H1 (cell line): ENCODE results near the gene PC. TPM values are rescaled to one million over a fixed set of nuclear protein-coding genes. Genes with fewer than 3 reads are reported as not detected.

Source experiments
- CTCF ChIA-PET: fragments of 300-600 bp; sonication (Branson Sonifier 250); formaldehyde crosslinking; loops from one replicate; lab custom pipeline; 2021; ENCODE audit not compliant: partially characterized antibody; lab: Charles Lee
- POLR2A ChIA-PET: fragments of 300-600 bp; sonication (Branson Sonifier 250); formaldehyde crosslinking; loops from one replicate; lab custom pipeline; 2021; ENCODE audit warnings: inconsistent platforms; ENCODE audit not compliant: partially characterized antibody; lab: Charles Lee
- DNase-seq, 2 experiments: peaks; one replicate each; pipeline versions ENCODE4 v3.0.0 to v3.0.0-alpha.2; 2010 to 2022; ENCODE audit warnings: low spot score in 2 of 2, low read depth in 1 of 2, mixed read lengths in 1 of 2
- FAIRE-seq: peaks from 2 replicates; lab custom pipeline; 2011; peaks lifted over from hg19 to GRCh38; lab: Jason Lieb, UNC
- H2AFZ ChIP-seq: 2 replicates; pipeline ENCODE4 v1.8.1; 2012; ENCODE audit warnings: low read length, inconsistent platforms
- H2AK5ac ChIP-seq: 2 replicates; pipeline ENCODE4 v1.6.1; 2013; ENCODE audit warnings: low read depth, low read length
- H2BK120ac ChIP-seq: replicated peaks from 2 replicates; pipeline ENCODE3; 2013; ENCODE audit warnings: low read depth, low read length, inconsistent platforms
- H2BK12ac ChIP-seq: 2 replicates; pipeline ENCODE4 v1.6.1; 2013; ENCODE audit warnings: low read depth, low read length
- H2BK15ac ChIP-seq: 2 replicates; pipeline ENCODE4 v1.6.1; 2013; ENCODE audit warnings: low read length
- H2BK20ac ChIP-seq: 2 replicates; pipeline ENCODE4 v1.6.1; 2013; ENCODE audit warnings: low read length
- H2BK5ac ChIP-seq: 2 replicates; pipeline ENCODE4 v1.6.1; 2013; ENCODE audit warnings: low read depth, low read length
- H3K14ac ChIP-seq: 2 replicates; pipeline ENCODE4 v1.6.1; 2013; ENCODE audit warnings: inconsistent platforms; ENCODE audit not compliant: insufficient read length
- H3K18ac ChIP-seq: 2 replicates; pipeline ENCODE4 v1.6.1; 2013; ENCODE audit warnings: low read length; ENCODE audit errors: extremely low read depth
- H3K23ac ChIP-seq: 2 replicates; pipeline ENCODE4 v1.6.1; 2013; ENCODE audit warnings: inconsistent platforms; ENCODE audit not compliant: insufficient read length
- H3K23me2 ChIP-seq: 2 replicates; pipeline ENCODE4 v1.6.1; 2013; ENCODE audit warnings: low read depth, low read length
- H3K27ac ChIP-seq: 2 replicates; pipeline ENCODE4 v1.6.1; 2011; ENCODE audit warnings: low read depth, low read length, inconsistent platforms
- H3K27me3 ChIP-seq, 4 experiments: replicated peaks in 1 of 4; 1 replicate in 1 of 4; 2 replicates in 3 of 4; pipeline versions ENCODE4 v1.6.1 to v1.8.1; 2011 to 2013; ENCODE audit warnings: low read length in 3 of 4, mild to moderate bottlenecking in 3 of 4, inconsistent platforms in 2 of 4, mixed read lengths in 2 of 4, moderate library complexity in 1 of 4; ENCODE audit not compliant: control insufficient read depth in 3 of 4, insufficient read depth in 3 of 4; ENCODE audit errors: extremely low read depth in 1 of 4
- H3K36me3 ChIP-seq, 4 experiments: 2 replicates each; pipeline versions ENCODE4 v1.6.1 to v1.8.1; 2011 to 2013; ENCODE audit warnings: mild to moderate bottlenecking in 4 of 4, low read length in 3 of 4, moderate library complexity in 2 of 4, control low read depth in 1 of 4, inconsistent platforms in 1 of 4; ENCODE audit not compliant: insufficient read depth in 4 of 4, control insufficient read depth in 2 of 4
- H3K4ac ChIP-seq: replicated peaks from 2 replicates; pipeline ENCODE3; 2013; ENCODE audit warnings: low read length, low read depth, mixed read lengths, inconsistent platforms; ENCODE audit not compliant: insufficient read length
- H3K4me1 ChIP-seq, 4 experiments: replicated peaks in 1 of 4; 1 replicate in 1 of 4; 2 replicates in 3 of 4; pipeline versions ENCODE4 v1.6.1 to v1.8.1; 2011 to 2013; ENCODE audit warnings: low read length in 3 of 4, inconsistent platforms in 2 of 4, mixed read lengths in 1 of 4; ENCODE audit not compliant: insufficient read depth in 4 of 4, control insufficient read depth in 3 of 4
- H3K4me2 ChIP-seq, 2 experiments: 2 replicates each; pipeline versions ENCODE4 v1.6.1 to v1.8.1; 2011 to 2013; ENCODE audit warnings: low read depth in 2 of 2, low read length in 2 of 2, control low read depth in 1 of 2, inconsistent platforms in 1 of 2, mild to moderate bottlenecking in 1 of 2; ENCODE audit not compliant: insufficient read depth in 1 of 2
- H3K4me3 ChIP-seq, 4 experiments: fragments of 200-600, 300-600 bp in 1 of 4; sonication (generic), shearing (Covaris generic), sonication (Bioruptor Twin) in 1 of 4; 2 replicates each; pipeline versions ENCODE4 v1.5.1 to v1.8.1; 2011 to 2016; ENCODE audit warnings: low read length in 4 of 4, low read depth in 3 of 4, control low read depth in 2 of 4, inconsistent platforms in 2 of 4, mild to moderate bottlenecking in 2 of 4, mixed read lengths in 1 of 4, moderate library complexity in 1 of 4; ENCODE audit not compliant: insufficient read depth in 2 of 4; ENCODE audit errors: extremely low read depth in 1 of 4
- H3K56ac ChIP-seq: replicated peaks from 2 replicates; pipeline ENCODE3; 2013; ENCODE audit warnings: low read depth, mild to moderate bottlenecking, mixed read lengths, low read length, inconsistent platforms; ENCODE audit not compliant: insufficient read length
- H3K79me1 ChIP-seq: 2 replicates; pipeline ENCODE4 v1.6.1; 2013; ENCODE audit warnings: low read depth, low read length, control low read depth
- H3K79me2 ChIP-seq, 2 experiments: 2 replicates each; pipeline versions ENCODE4 v1.6.1 to v1.8.1; 2012 to 2013; ENCODE audit warnings: low read length in 2 of 2, mild to moderate bottlenecking in 2 of 2, inconsistent platforms in 1 of 2; ENCODE audit not compliant: insufficient read depth in 2 of 2, control insufficient read depth in 1 of 2
- H3K9ac ChIP-seq, 4 experiments: replicated peaks in 1 of 4; 1 replicate in 1 of 4; 2 replicates in 3 of 4; pipeline versions ENCODE4 v1.6.1 to v1.8.1; 2011 to 2013; ENCODE audit warnings: low read depth in 3 of 4, low read length in 3 of 4, control low read depth in 2 of 4, mild to moderate bottlenecking in 2 of 4, moderate library complexity in 2 of 4, inconsistent platforms in 1 of 4; ENCODE audit errors: extremely low read depth in 1 of 4
- H3K9me3 ChIP-seq, 2 experiments: 2 replicates each; pipeline versions ENCODE4 v1.6.1 to v1.8.1; 2012 to 2013; ENCODE audit warnings: mild to moderate bottlenecking in 2 of 2, moderate library complexity in 2 of 2, control low read depth in 1 of 2, inconsistent platforms in 1 of 2, low read depth in 1 of 2, low read length in 1 of 2, mixed read lengths in 1 of 2; ENCODE audit not compliant: insufficient read depth in 2 of 2
- H4K20me1 ChIP-seq, 2 experiments: replicated peaks in 1 of 2; 2 replicates each; pipeline versions ENCODE3 to v1.8.1; 2011 to 2013; ENCODE audit warnings: inconsistent platforms in 2 of 2, low read length in 2 of 2, mild to moderate bottlenecking in 1 of 2; ENCODE audit not compliant: insufficient read depth in 2 of 2, control insufficient read depth in 1 of 2
- H4K5ac ChIP-seq: 2 replicates; pipeline ENCODE4 v1.6.1; 2013; ENCODE audit warnings: low read length, low read depth, mixed read lengths, inconsistent platforms; ENCODE audit not compliant: insufficient read length
- H4K8ac ChIP-seq: 2 replicates; pipeline ENCODE4 v1.8.0; 2013; ENCODE audit warnings: mild to moderate bottlenecking, moderate library complexity, low read length, inconsistent platforms; ENCODE audit not compliant: insufficient read depth; ENCODE audit errors: extremely low read depth
- H4K91ac ChIP-seq: replicated peaks from 2 replicates; pipeline ENCODE3; 2013; ENCODE audit warnings: low read length, mixed read lengths, inconsistent platforms; ENCODE audit not compliant: insufficient read length
- CBX8 ChIP-seq: fragments of 300-800, 300-1000 bp; sonication (generic); IDR thresholded peaks from 2 replicates; pipeline ENCODE4 v1.7.1; 2016; ENCODE audit warnings: low read depth, low read length, borderline replicate concordance
- CHD2 ChIP-seq: IDR thresholded peaks from 2 replicates; pipeline ENCODE4 v1.6.1; 2012; ENCODE audit warnings: low read length, improper control_type of control experiment
- FOSL1 ChIP-seq: IDR thresholded peaks from 2 replicates; pipeline ENCODE4 v1.6.1; 2011; ENCODE audit warnings: mild to moderate bottlenecking, low read depth, low read length, moderate library complexity; ENCODE audit not compliant: insufficient read depth
- GABPA ChIP-seq: IDR thresholded peaks from 2 replicates; pipeline ENCODE4 v1.6.1; 2011; ENCODE audit warnings: mild to moderate bottlenecking, low read length, moderate library complexity, borderline replicate concordance; ENCODE audit not compliant: insufficient read depth
- HDAC6 ChIP-seq: IDR thresholded peaks from one replicate; pipeline ENCODE4 v1.7.1; 2012; ENCODE audit warnings: low read depth, mild to moderate bottlenecking, inconsistent platforms, low read length, moderate library complexity
- NRF1 ChIP-seq: IDR thresholded peaks from 2 replicates; pipeline ENCODE4 v1.6.1; 2011; ENCODE audit warnings: mild to moderate bottlenecking, low read depth, low read length, improper control_type of control experiment
- RFX5 ChIP-seq: IDR thresholded peaks from 2 replicates; pipeline ENCODE4 v1.6.1; 2011; ENCODE audit warnings: low read depth, low read length, improper control_type of control experiment, borderline replicate concordance
- RNF2 ChIP-seq: fragments of 200-900, 300-1000 bp; sonication (generic); IDR thresholded peaks from 2 replicates; pipeline ENCODE4 v1.7.1; 2016; ENCODE audit warnings: borderline replicate concordance, low read depth, mild to moderate bottlenecking, antibody characterized with exemption, low read length; ENCODE audit not compliant: poor library complexity, severe bottlenecking; ENCODE audit errors: missing control alignments
- RXRA ChIP-seq: IDR thresholded peaks from 2 replicates; pipeline ENCODE4 v1.6.1; 2011; ENCODE audit warnings: low read depth, mild to moderate bottlenecking, low read length, moderate library complexity; ENCODE audit not compliant: insufficient read depth
- SIN3A ChIP-seq, 2 experiments: IDR thresholded peaks in 1 of 2; conservative IDR thresholded peaks in 1 of 2; 2 replicates each; pipeline ENCODE4 v1.6.1; 2011 to 2012; ENCODE audit warnings: low read length in 2 of 2, improper control_type of control experiment in 1 of 2, low read depth in 1 of 2, mild to moderate bottlenecking in 1 of 2
- SP1 ChIP-seq: IDR thresholded peaks from 2 replicates; pipeline ENCODE4 v1.6.1; 2011; ENCODE audit warnings: low read depth, low read length
- SP4 ChIP-seq: IDR thresholded peaks from 2 replicates; pipeline ENCODE4 v1.6.1; 2012; ENCODE audit warnings: low read length, inconsistent platforms
- WGBS, 2 experiments: shearing (Covaris generic) in 1 of 2; methylation state at CpG; one replicate each; pipeline versions ENCODE4 v1.1.6 to v1.1.7; 2013 to 2015; ENCODE audit warnings: low lambda C conversion rate in 2 of 2, mixed read lengths in 2 of 2, inconsistent platforms in 1 of 2, low coverage in 1 of 2, missing lambda C conversion rate in 1 of 2; ENCODE audit not compliant: insufficient replicate concordance in 2 of 2, insufficient coverage in 1 of 2, insufficient read length in 1 of 2; ENCODE audit errors: extremely low coverage in 1 of 2, missing lambda C conversion rate in 1 of 2; 5-methylcytosine and 5-hydroxymethylcytosine counted together
- polyA plus RNA-seq, 7 experiments: library from polyadenylated mRNA; depleted of rRNA in 3 of 7; stranded (reverse) in 5 of 7; unstranded in 2 of 7; fragments of >200 nt in 5 of 7; fragments of 200-250 nt in 2 of 7; gene quantifications; 1 replicate in 5 of 7; 2 replicates in 1 of 7; 4 replicates in 1 of 7; pipeline versions ENCODE4 v1.2.1 to v1.2.3, GENCODE V29; 2011 to 2013; ENCODE audit warnings: missing spikeins in 2 of 7, mixed read lengths in 2 of 7
- total RNA-seq: library from RNA; stranded (reverse); fragmentation: NEBNext Ultra II Directional; extraction: Animal tissue kit (Norgen Biotek cat#: 25700); gene quantifications from 2 replicates; pipeline ENCODE4 v1.2.1, GENCODE V29; 2021

Gene PC
- total and polyA plus RNA-seq, 2 of the 8 experiments (the other 6 are each of a cell fraction or from before 2014, with no cell fraction given): 11.5 to 27.5 TPM

GRCh38 chr11:66938582-66939135, 19.5 kb downstream of the PC start:
- H3K23me2 ChIP-seq: no peaks in the 10 kb centered on the region
- no peak overlapping the region for H3K9ac ChIP-seq
- no peak overlapping the region for H2BK20ac ChIP-seq
- no peak overlapping the region for H2AFZ ChIP-seq
- POLR2A ChIA-PET: no interaction called here
- no peaks in the 10 kb centered on the region for H4K20me1 ChIP-seq
- CTCF ChIA-PET: no interaction called here
- H3K79me2 ChIP-seq: no peaks in the 10 kb centered on the region
- no peak overlapping the region for H2BK5ac ChIP-seq
- no peak overlapping the region for H3K23ac ChIP-seq
- no peak overlapping the region for H3K4me2 ChIP-seq
- H2BK120ac ChIP-seq: no peak overlapping the region
- FAIRE-seq (no peak), DNase-seq (no peak)
- H3K36me3 ChIP-seq: no peaks in the 10 kb centered on the region; a peak in 1 of 8 replicates
- H4K5ac ChIP-seq: no peak overlapping the region
- no peaks in the 10 kb centered on the region for H3K9me3 ChIP-seq
- no peaks in the 10 kb centered on the region for H3K4me1 ChIP-seq
- H3K79me1 ChIP-seq: no peaks in the 10 kb centered on the region; the same call in 1 of the 2 replicates
- no peaks in the 10 kb centered on the region for H3K27me3 ChIP-seq
- no peak overlapping the region for H2AK5ac ChIP-seq
- no peak overlapping the region for H2BK12ac ChIP-seq
- H3K56ac ChIP-seq: no peak overlapping the region
- H3K4me3 ChIP-seq: no peak overlapping the region
- H3K27ac ChIP-seq: no peak overlapping the region
- WGBS, 2 experiments: 92% methylated on average over 5 of the region's 5 CpGs; no CpG with 5 or more reads in 1 of the 2 experiments
- H3K4ac ChIP-seq: no peak overlapping the region
- H3K18ac ChIP-seq: no peak overlapping the region
- no peak overlapping the region for H2BK15ac ChIP-seq
- H4K91ac ChIP-seq: no peak overlapping the region
- no peak overlapping the region for H3K14ac ChIP-seq
- H4K8ac ChIP-seq: no peak overlapping the region
- TF ChIP-seq RNF2: no peak
- TF ChIP-seq GABPA: no peak
- no peak for TF ChIP-seq HDAC6
- no peak for TF ChIP-seq RXRA
- no peak for TF ChIP-seq FOSL1
- TF ChIP-seq SP4: no peak
- no peak for TF ChIP-seq CHD2
- no peak for TF ChIP-seq RFX5
- no peak for TF ChIP-seq NRF1
- no peak for TF ChIP-seq SP1
- TF ChIP-seq CBX8: no peak
- TF ChIP-seq SIN3A (conservative IDR thresholded peaks at IDR 0.05 in 1 of 2, IDR thresholded peaks at IDR 0.05 in 1 of 2; ENCODE audit: low read depth in 1 of 2, low read length in 2 of 2): no peak
